Tibial nerve (tissue), 4 donors: ENCODE results near the gene ALB.

Source experiments
- EP300 ChIP-seq, 2 donors: sonication (generic); formaldehyde crosslinking; IDR thresholded peaks; one replicate each; pipeline ENCODE4 v1.6.1; 2017; ENCODE audit warnings: antibody characterized with exemption in 2 of 2, mild to moderate bottlenecking in 1 of 2
- POLR2A ChIP-seq, 2 donors: fragments of 450-650 bp; IDR thresholded peaks; one replicate each; pipeline ENCODE4 v1.6.1; 2017; ENCODE audit warnings: antibody characterized with exemption in 2 of 2, mild to moderate bottlenecking in 2 of 2, moderate library complexity in 2 of 2
- TF ChIP-seq, protein P1 (sequence below), 5 experiments: fragments of 200-600 bp in 3 of 5; fragments of 450-650 bp in 2 of 5; sonication (generic) in 3 of 5; IDR thresholded peaks; one replicate each; pipeline ENCODE4 v1.5.1; 2016 to 2019; ENCODE audit warnings: antibody characterized with exemption in 5 of 5, mild to moderate bottlenecking in 3 of 5, moderate library complexity in 2 of 5

- TF ChIP-seq, protein P1, sequence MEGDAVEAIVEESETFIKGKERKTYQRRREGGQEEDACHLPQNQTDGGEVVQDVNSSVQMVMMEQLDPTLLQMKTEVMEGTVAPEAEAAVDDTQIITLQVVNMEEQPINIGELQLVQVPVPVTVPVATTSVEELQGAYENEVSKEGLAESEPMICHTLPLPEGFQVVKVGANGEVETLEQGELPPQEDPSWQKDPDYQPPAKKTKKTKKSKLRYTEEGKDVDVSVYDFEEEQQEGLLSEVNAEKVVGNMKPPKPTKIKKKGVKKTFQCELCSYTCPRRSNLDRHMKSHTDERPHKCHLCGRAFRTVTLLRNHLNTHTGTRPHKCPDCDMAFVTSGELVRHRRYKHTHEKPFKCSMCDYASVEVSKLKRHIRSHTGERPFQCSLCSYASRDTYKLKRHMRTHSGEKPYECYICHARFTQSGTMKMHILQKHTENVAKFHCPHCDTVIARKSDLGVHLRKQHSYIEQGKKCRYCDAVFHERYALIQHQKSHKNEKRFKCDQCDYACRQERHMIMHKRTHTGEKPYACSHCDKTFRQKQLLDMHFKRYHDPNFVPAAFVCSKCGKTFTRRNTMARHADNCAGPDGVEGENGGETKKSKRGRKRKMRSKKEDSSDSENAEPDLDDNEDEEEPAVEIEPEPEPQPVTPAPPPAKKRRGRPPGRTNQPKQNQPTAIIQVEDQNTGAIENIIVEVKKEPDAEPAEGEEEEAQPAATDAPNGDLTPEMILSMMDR (IDR thresholded peaks at IDR 0.05): no peak
- no peak for TF ChIP-seq POLR2A (IDR thresholded peaks at IDR 0.05)
- no peak for TF ChIP-seq EP300 (IDR thresholded peaks at IDR 0.05)
Measured at GRCh38 chr4:73383452-73383851, 20.6 kb upstream of the ALB start.
